D341Med (cell line): ENCODE measurements around the gene INPP4B.
A peak's percentile ranks its signal among the peaks of the same experiment; 100 is the strongest.

Source experiments
- DNase-seq: peaks from one replicate; pipeline ENCODE4 v3.0.0; 2012; ENCODE audit warnings: low spot score

Gene INPP4B

GRCh38 chr4:142846108-142846728 lies at the start of gene INPP4B:
Gene INPP4B (minus strand): TSS chr4:142846301.
- peak; percentile 77 for DNase-seq

GRCh38 chr4:142893012-142893411 lies 46.9 kb upstream of the INPP4B start:
- DNase-seq = no peak

DNA sequence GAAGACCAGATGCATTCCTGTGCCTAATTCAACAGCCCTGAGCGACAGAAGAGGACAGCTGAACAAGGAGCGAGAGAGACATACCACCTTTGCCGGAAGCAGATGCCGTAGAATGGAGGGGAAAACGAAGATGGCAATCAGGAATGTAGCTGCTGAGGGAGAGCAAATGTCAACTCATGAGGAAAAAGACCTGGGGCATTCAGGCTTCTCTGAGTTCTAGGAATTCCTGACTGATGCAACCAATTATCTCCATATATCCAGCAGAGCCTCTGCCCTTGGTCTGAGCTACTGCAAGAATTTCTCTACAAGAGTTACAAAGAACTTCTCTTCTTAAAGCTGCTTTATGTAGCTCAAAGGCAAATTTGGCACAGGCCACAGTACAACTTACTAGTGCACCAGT lies 40.5 kb upstream of the INPP4B start:
- no peak for DNase-seq

- DNase-seq = peak; percentile 39
Measured at GRCh38 chr4:142883040-142883832, 37.1 kb upstream of the INPP4B start.

GRCh38 chr4:142882159-142882558 lies 36.1 kb upstream of the INPP4B start:
- no peak for DNase-seq

GRCh38 chr4:142881331-142881730 lies 35.2 kb upstream of the INPP4B start:
- no peak for DNase-seq

- no peak for DNase-seq
Measured at GRCh38 chr4:142875117-142875516, 29.0 kb upstream of the INPP4B start.

GRCh38 chr4:142874684-142875083 lies 28.6 kb upstream of the INPP4B start:
- no peak for DNase-seq

DNA sequence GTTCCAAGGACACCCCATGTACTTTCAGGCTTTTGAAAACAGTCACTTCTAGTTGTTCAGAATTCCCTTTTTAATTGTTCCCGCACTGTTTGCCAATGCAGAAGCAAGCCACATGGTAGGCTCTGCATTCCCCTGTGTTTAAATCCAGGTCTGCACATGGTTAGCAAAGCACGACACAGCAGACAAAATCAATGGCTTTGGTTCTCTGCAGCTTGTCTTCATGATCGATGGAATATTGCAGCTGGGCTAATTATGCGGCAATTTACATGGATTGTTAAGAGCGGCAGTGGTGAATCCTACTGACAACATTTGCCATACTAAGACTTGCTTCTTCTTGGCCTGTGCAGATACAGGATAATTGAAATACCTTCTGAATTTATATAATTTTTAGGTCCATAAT lies 20.6 kb upstream of the INPP4B start:
- no peak for DNase-seq

- DNase-seq = no peak
Measured at GRCh38 chr4:142861351-142861750, 15.2 kb upstream of the INPP4B start.

DNA sequence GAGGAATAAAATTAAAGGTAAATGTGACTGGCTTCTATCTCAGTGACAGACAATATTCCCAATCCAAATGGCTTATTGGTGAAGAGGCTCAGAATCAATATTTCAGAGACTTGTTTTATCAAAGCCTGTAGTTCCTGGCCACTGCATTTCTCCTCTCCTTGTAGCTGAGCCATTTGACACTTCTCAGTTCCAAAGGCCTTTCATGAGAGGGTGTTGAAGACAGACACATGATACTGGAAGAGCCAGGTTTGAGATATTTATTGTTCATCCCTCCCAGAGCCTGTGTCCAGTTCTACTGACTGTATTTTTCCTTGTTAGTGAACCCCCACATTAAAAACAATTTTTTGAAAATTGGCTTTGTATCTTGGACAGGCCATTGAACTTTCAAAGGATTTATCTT lies 12.9 kb upstream of the INPP4B start:
- no peak for DNase-seq

- DNase-seq = no peak
Measured at GRCh38 chr4:142858446-142858845, 12.3 kb upstream of the INPP4B start.

DNA sequence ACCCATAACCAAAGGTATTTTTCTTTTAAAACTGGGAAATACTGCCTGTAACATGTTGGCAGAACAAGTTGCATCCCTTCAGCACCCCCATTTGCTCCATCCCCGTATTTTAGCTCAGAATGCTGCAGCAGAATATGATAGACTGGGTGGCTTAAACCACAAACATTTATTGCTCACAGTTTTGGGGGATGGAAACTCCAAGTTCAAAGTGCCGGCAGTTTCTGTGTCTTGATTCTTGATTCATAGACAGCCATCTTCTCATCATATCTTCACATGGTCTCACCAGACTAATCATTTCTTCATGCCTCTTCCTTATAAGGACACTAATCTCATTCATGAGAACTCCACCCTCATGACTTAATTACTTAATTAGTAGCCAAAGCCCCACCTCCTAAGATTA lies 10.5 kb upstream of the INPP4B start:
- DNase-seq = no peak

- DNase-seq = no peak
Measured at GRCh38 chr4:142850478-142850877, 4.4 kb upstream of the INPP4B start.

- peak; percentile 52 for DNase-seq
Measured at GRCh38 chr4:142846729-142847596, 862 bp upstream of the INPP4B start.

DNA sequence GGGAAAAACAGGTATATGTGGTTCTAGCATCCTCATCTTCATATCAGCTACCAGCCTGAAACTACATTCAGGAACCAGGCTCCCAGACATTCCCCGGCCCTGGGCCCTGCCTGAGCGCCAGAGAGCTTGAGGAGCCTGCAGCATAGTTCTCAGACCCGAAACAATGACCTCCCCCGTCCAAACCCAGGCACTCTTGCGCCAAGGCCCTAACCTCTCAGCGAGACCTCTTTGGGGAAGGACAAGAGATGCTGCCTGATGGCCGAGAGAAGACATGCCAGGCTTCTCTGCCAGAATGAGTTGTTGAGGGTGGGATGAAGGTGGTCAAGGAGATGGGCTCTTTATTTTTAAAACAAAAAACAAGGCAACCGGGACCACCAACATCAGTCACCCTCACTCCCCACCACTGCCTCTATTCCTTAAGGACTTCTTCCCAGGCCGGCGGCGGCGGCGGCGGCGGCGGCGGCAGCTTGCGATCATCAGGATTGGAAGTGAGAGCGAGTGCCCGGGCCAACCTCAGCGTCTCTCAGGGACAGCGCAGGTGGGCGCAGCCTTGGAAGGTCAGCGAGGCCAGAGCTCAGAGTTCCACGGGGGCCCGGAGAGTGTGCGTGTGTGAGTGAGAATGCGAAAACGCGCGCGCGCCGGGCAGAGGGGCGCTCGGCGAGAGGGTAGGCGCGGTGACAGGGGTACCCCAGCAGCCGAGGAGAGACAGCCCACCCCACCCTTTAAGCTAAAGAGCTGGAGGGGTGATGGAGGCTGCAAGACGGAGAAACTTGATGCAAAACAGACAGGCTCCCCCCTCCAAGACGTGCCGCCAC lies 601 bp downstream of the INPP4B start:
- peak; percentile 31 for DNase-seq

- no peak for DNase-seq
Measured at GRCh38 chr4:142844782-142845181, 1.3 kb downstream of the INPP4B start.

DNA sequence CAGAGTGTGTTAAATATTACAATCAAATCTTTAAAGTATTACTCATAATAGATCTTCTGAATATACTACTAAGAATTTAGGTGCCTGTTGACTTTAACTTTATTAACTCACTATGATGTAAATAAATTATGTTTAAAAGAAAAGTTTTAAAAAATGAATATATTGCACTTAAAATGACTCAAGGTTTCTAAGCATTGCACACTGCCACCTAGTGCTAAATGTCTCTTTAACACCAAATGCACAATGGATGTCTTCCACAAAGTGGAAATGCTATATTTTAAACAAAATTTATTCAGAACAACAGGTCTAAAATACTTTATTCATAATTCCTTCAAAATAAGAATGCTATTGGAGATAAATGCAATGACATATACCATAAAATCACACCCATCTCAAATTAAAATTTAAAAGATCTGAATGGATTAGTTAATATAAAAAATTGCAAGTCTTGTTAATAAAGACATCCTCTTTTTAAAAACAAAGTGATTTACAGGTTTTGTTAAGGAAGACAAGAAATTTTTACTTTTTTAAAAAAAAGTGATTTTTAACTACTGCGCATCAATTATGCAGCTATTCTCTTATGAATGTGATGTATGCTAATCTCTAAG lies 5.5 kb downstream of the INPP4B start:
- DNase-seq = no peak

DNA sequence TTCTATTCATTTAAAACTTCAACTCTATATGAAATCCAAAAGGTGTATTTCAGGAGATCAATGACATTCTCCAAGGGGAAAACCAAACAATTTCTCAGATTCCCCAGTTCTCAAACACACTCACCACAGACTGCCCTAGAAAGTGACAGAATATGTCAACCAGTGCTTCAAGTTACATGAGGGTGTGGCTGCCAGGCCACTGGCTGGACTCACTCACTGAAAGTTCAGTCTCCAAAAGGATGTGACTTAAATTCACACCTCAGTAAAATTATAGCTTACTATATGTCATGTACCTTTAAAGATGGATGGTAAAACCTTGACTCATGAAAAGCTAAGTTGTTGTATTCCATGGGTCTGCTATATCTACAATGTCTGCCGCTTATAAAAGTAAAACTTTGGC lies 7.3 kb downstream of the INPP4B start:
- no peak for DNase-seq

DNA sequence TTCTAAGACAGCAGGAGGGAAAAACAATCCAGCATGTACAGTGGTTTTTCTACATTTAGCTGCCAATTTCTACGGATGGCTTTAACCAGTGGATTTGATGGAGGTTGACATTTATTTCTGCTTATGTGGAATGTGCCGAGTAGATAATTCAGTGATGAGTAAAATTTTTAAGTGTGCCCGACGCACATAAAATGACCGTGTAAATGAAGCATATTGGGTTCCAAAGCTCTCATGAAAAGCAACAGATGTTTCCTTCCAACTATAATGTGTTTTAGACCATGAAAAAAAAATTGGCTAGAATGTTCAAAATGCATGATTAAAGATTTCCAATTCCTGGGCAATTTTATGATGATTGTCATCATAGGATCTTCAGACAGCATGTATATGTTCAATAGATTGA lies 14.1 kb downstream of the INPP4B start:
- DNase-seq = no peak

GRCh38 chr4:142826503-142827241 lies 19.4 kb downstream of the INPP4B start:
- no peak for DNase-seq
